Cardiac fibroblast (primary cell): ENCODE data around the gene PPP2R2D.

Experiments
- DNase-seq, 2 donors: peaks; one replicate each; pipeline versions ENCODE4 v3.0.0 to v3.0.0-alpha.2; 2010; ENCODE audit warnings: low read depth in 2 of 2
- H3K4me3 ChIP-seq, 2 donors: replicated peaks in 1 of 2; 1 replicate in 1 of 2; 2 replicates in 1 of 2; pipeline ENCODE4 v1.5.1; 2011; ENCODE audit warnings: low read depth in 2 of 2, low read length in 2 of 2, mild to moderate bottlenecking in 2 of 2, moderate library complexity in 1 of 2
- TF ChIP-seq, protein P1 (sequence below): IDR thresholded peaks from one replicate; pipeline ENCODE4 v1.5.1; 2011; ENCODE audit warnings: low read depth, mild to moderate bottlenecking, low read length, inconsistent platforms

Gene PPP2R2D

GRCh38 chr10:131920151-131920550 lies 19.3 kb downstream of the PPP2R2D start:
- DNase-seq, result no peak
- TF ChIP-seq, protein P1, sequence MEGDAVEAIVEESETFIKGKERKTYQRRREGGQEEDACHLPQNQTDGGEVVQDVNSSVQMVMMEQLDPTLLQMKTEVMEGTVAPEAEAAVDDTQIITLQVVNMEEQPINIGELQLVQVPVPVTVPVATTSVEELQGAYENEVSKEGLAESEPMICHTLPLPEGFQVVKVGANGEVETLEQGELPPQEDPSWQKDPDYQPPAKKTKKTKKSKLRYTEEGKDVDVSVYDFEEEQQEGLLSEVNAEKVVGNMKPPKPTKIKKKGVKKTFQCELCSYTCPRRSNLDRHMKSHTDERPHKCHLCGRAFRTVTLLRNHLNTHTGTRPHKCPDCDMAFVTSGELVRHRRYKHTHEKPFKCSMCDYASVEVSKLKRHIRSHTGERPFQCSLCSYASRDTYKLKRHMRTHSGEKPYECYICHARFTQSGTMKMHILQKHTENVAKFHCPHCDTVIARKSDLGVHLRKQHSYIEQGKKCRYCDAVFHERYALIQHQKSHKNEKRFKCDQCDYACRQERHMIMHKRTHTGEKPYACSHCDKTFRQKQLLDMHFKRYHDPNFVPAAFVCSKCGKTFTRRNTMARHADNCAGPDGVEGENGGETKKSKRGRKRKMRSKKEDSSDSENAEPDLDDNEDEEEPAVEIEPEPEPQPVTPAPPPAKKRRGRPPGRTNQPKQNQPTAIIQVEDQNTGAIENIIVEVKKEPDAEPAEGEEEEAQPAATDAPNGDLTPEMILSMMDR, result no peak
- no peak overlapping the region for H3K4me3 ChIP-seq

GRCh38 chr10:131920693-131921092 lies 19.9 kb downstream of the PPP2R2D start:
- TF ChIP-seq, protein P1, result no peak
- H3K4me3 ChIP-seq, result no peak overlapping the region
- DNase-seq, result no peak

GRCh38 chr10:131921184-131921583 lies 20.4 kb downstream of the PPP2R2D start:
- TF ChIP-seq, protein P1, result no peak
- H3K4me3 ChIP-seq, result no peak overlapping the region
- no peak for DNase-seq

- no peak overlapping the region for H3K4me3 ChIP-seq
- TF ChIP-seq, protein P1, result no peak
- DNase-seq, result peak in 1 of 2 donors; percentile 33
These were observed 22.4 kb downstream of the PPP2R2D start for GRCh38 chr10:131923038-131923756.

DNA sequence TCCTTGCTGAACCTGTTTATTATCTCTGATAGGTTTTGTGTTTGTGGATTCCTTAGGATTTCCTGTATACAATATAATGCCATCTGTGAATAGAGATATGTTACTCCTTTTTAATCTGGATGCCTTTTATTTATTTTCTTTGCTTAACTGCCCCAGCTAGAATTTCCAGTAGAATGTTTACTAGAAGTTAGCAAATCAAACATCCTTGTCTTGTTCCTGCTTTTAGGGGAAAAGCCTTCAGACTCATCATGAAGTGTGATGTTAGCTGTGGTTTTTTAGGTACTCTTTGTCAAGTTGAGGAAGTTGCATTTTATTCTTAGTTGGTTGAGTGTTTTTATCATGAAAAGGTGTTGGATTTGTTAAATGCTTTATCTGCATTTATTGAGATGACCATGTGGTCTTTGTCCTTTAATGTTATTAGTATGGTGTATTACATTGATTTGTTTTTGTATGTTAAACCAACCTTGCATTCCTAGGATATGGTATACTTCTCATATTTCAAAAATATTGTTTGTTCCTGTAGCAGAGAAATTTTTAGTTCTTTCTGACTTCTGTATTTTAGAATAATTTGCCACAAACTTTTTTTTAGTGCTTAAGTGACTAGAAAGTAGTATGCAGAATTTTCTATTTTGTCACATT lies 24.3 kb downstream of the PPP2R2D start:
- H3K4me3 ChIP-seq, result no peak overlapping the region
- no peak for DNase-seq
- TF ChIP-seq, protein P1, result no peak

GRCh38 chr10:131925716-131926115 lies 24.9 kb downstream of the PPP2R2D start:
- H3K4me3 ChIP-seq, result no peak overlapping the region
- TF ChIP-seq, protein P1, result no peak

More at GRCh38 chr10:131925716-131926115, 24.9 kb downstream of the PPP2R2D start:
- no peak for DNase-seq
